CD4-positive, alpha-beta T cell treated with Interleukin-10 for 1 hour (primary cell): ENCODE data around the gene GYPC.

ENCODE experiments used
- DNase-seq: peaks from one replicate; pipeline ENCODE4 v3.0.0-alpha.2; 2020

Gene GYPC

GRCh38 chr2:126736133-126736874 lies 80.3 kb downstream of the GYPC start:
- no peak for DNase-seq

- no peak for DNase-seq
Observed at GRCh38 chr2:126739141-126739540, 83.2 kb downstream of the GYPC start.

- no peak for DNase-seq
Observed at GRCh38 chr2:126744640-126745039, 88.7 kb downstream of the GYPC start.
